ENCODE data around the gene TLCD1. TPM values are rescaled to one million over a fixed set of nuclear protein-coding genes. Genes with fewer than 3 reads are reported as not detected.

The TLCD1 gene
- total and polyA plus RNA-seq, 2 experiments from 2014 or later: 4.8 to 14.2 TPM

- H4K20me1 ChIP-seq (ENCODE audit: insufficient read depth): no peaks in the 10 kb centered on the region
- H3K79me2 ChIP-seq (ENCODE audit: insufficient read depth): 0 out of 2 replicates have a peak, but pooled peaks cover 7% of the 10 kb centered on the region
- H3K9me3 ChIP-seq (ENCODE audit: low read depth): no peaks in the 10 kb centered on the region
- H3K9me2 ChIP-seq (ENCODE audit: insufficient read depth): no peaks in the 10 kb centered on the region
- peaks cover 11% of the 10 kb centered on the region; the same call in 1 of the 2 replicates for H3F3A ChIP-seq (ENCODE audit: insufficient read depth)
- no peak overlapping the region for H2AFZ ChIP-seq
- TF ChIP-seq EZH2phosphoT487 (IDR thresholded peaks at IDR 0.05; ENCODE audit: insufficient read depth, low read depth): no peak
- TF ChIP-seq EZH2 (IDR thresholded peaks at IDR 0.05; ENCODE audit: insufficient read depth, poor library complexity, severe bottlenecking): no peak
- DNase-seq: no peak
- H3K36me3 ChIP-seq (ENCODE audit: low read depth): no peaks in the 10 kb centered on the region; the same call in 1 of the 2 replicates
- no peak overlapping the region for H3K4me2 ChIP-seq (ENCODE audit: unreplicated experiment)
- H3K9ac ChIP-seq: no peak overlapping the region
- in situ Hi-C loops (cut with MboI): no loop called here
- H3K27ac ChIP-seq: no peak overlapping the region
- no peaks in the 10 kb centered on the region for H3K4me1 ChIP-seq (ENCODE audit: insufficient read depth)
- H3K4me3 ChIP-seq: no peak overlapping the region
- no peaks in the 10 kb centered on the region for H3K27me3 ChIP-seq (replicated peaks; ENCODE audit: insufficient read depth)
- 97% methylated on average over 28 to 32 of the region's 32 CpGs for WGBS, 2 experiments (ENCODE audit: low coverage in 1 of 2, low lambda C conversion rate in 2 of 2, missing lambda C conversion rate in 2 of 2)
Observed at GRCh38 chr17:28758411-28759121, 32.5 kb upstream of the TLCD1 start.

- Histone ChIP-seq H3K4me2 (ENCODE audit: unreplicated experiment) (no peak overlapping the region), H3K79me2 (ENCODE audit: insufficient read depth) (peaks cover 2% of the 10 kb centered on the region), H3K4me3 (no peak overlapping the region), H3F3A (ENCODE audit: insufficient read depth) (peaks cover 6% of the 10 kb centered on the region; the same call in 1 of the 2 replicates), H3K36me3 (ENCODE audit: low read depth) (peaks cover 4% of the 10 kb centered on the region; the same call in 1 of the 2 replicates), H3K4me1 (ENCODE audit: insufficient read depth) (no peaks in the 10 kb centered on the region), H4K20me1 (ENCODE audit: insufficient read depth) (no peaks in the 10 kb centered on the region), H3K9ac (no peak overlapping the region), H3K27me3 (replicated peaks; ENCODE audit: insufficient read depth) (no peaks in the 10 kb centered on the region), H3K9me3 (ENCODE audit: low read depth) (no peaks in the 10 kb centered on the region), H2AFZ (no peak overlapping the region), H3K27ac (no peak overlapping the region), H3K9me2 (ENCODE audit: insufficient read depth) (no peaks in the 10 kb centered on the region)
- DNase-seq: no peak
- 81 to 86% methylated on average over 5 of the region's 5 CpGs for WGBS, 2 experiments (ENCODE audit: low coverage in 1 of 2, low lambda C conversion rate in 2 of 2, missing lambda C conversion rate in 2 of 2)
- TF ChIP-seq EZH2phosphoT487 (IDR thresholded peaks at IDR 0.05; ENCODE audit: insufficient read depth, low read depth) (no peak), EZH2 (IDR thresholded peaks at IDR 0.05; ENCODE audit: insufficient read depth, poor library complexity, severe bottlenecking) (no peak)
- in situ Hi-C loops (cut with MboI): no loop called here
Observed at GRCh38 chr17:28756049-28756804, 30.2 kb upstream of the TLCD1 start.

- H3K4me1 ChIP-seq (ENCODE audit: insufficient read depth): no peaks in the 10 kb centered on the region
- no peak overlapping the region for H3K27ac ChIP-seq
- no peak overlapping the region for H3K4me2 ChIP-seq (ENCODE audit: unreplicated experiment)
- H3K27me3 ChIP-seq (replicated peaks; ENCODE audit: insufficient read depth): no peaks in the 10 kb centered on the region
- no peaks in the 10 kb centered on the region for H3K9me2 ChIP-seq (ENCODE audit: insufficient read depth)
- no peak for DNase-seq
- H2AFZ ChIP-seq: no peak overlapping the region
- no peak for TF ChIP-seq EZH2 (IDR thresholded peaks at IDR 0.05; ENCODE audit: insufficient read depth, poor library complexity, severe bottlenecking)
- TF ChIP-seq EZH2phosphoT487 (IDR thresholded peaks at IDR 0.05; ENCODE audit: insufficient read depth, low read depth): no peak
- H3F3A ChIP-seq (ENCODE audit: insufficient read depth): peaks cover 13% of the 10 kb centered on the region; the same call in 1 of the 2 replicates
- H4K20me1 ChIP-seq (ENCODE audit: insufficient read depth): no peaks in the 10 kb centered on the region
- H3K9ac ChIP-seq: no peak overlapping the region
- H3K4me3 ChIP-seq: no peak overlapping the region
- no peaks in the 10 kb centered on the region for H3K9me3 ChIP-seq (ENCODE audit: low read depth)
- peaks cover 4% of the 10 kb centered on the region; the same call in 1 of the 2 replicates for H3K36me3 ChIP-seq (ENCODE audit: low read depth)
- WGBS, 2 experiments (ENCODE audit: low coverage in 1 of 2, low lambda C conversion rate in 2 of 2, missing lambda C conversion rate in 2 of 2): 81 to 83% methylated on average over 7 of the region's 7 CpGs
- in situ Hi-C loops (cut with MboI): no loop called here
- peaks cover 10% of the 10 kb centered on the region for H3K79me2 ChIP-seq (ENCODE audit: insufficient read depth)
Observed at GRCh38 chr17:28755486-28755885, 29.5 kb upstream of the TLCD1 start.

GRCh38 chr17:28751600-28752366 lies 25.8 kb upstream of the TLCD1 start:
- no peak overlapping the region for H3K27ac ChIP-seq
- no peak for DNase-seq
- TF ChIP-seq EZH2phosphoT487 (IDR thresholded peaks at IDR 0.05; ENCODE audit: insufficient read depth, low read depth) (no peak), EZH2 (IDR thresholded peaks at IDR 0.05; ENCODE audit: insufficient read depth, poor library complexity, severe bottlenecking) (no peak)
- in situ Hi-C loops (cut with MboI): no loop called here
- no peaks in the 10 kb centered on the region for H3K9me3 ChIP-seq (ENCODE audit: low read depth)
- H3F3A ChIP-seq (ENCODE audit: insufficient read depth): peaks cover 16% of the 10 kb centered on the region; the same call in 1 of the 2 replicates
- no peaks in the 10 kb centered on the region for H3K4me1 ChIP-seq (ENCODE audit: insufficient read depth)
- H3K4me3 ChIP-seq: no peak overlapping the region
- 93 to 96% methylated on average over 10 of the region's 10 CpGs for WGBS, 2 experiments (ENCODE audit: low coverage in 1 of 2, low lambda C conversion rate in 2 of 2, missing lambda C conversion rate in 2 of 2)
- H3K9me2 ChIP-seq (ENCODE audit: insufficient read depth): no peaks in the 10 kb centered on the region
- no peak overlapping the region for H3K9ac ChIP-seq
- no peak overlapping the region for H2AFZ ChIP-seq
- H3K36me3 ChIP-seq (ENCODE audit: low read depth): peaks cover 4% of the 10 kb centered on the region; the same call in 1 of the 2 replicates
- peaks cover 34% of the 10 kb centered on the region for H3K79me2 ChIP-seq (ENCODE audit: insufficient read depth)
- no peak overlapping the region for H3K4me2 ChIP-seq (ENCODE audit: unreplicated experiment)
- H4K20me1 ChIP-seq (ENCODE audit: insufficient read depth): no peaks in the 10 kb centered on the region
- H3K27me3 ChIP-seq (replicated peaks; ENCODE audit: insufficient read depth): no peaks in the 10 kb centered on the region

Measured in GM23248 (cell line).